Astrocyte (in vitro differentiated cells and primary cell): ENCODE results near the gene ERLIN1. TPM values are rescaled to one million over a fixed set of nuclear protein-coding genes. Genes with fewer than 3 reads are reported as not detected.

Experiments
- DNase-seq: peaks from one replicate; pipeline ENCODE4 v3.0.0-alpha.2; 2010; ENCODE audit warnings: low read depth
- FAIRE-seq: peaks from 2 replicates; lab custom pipeline; 2011; peaks lifted over from hg19 to GRCh38; lab: Jason Lieb, UNC
- H2AFZ ChIP-seq: 2 replicates; pipeline ENCODE4 v1.6.0; 2012; ENCODE audit warnings: low read depth, low read length, inconsistent platforms
- H3K27ac ChIP-seq: 2 replicates; pipeline ENCODE4 v1.5.1; 2011; ENCODE audit warnings: low read depth, low read length, inconsistent platforms
- H3K27me3 ChIP-seq: 2 replicates; pipeline ENCODE4 v1.6.0; 2011; ENCODE audit warnings: low read length, inconsistent platforms; ENCODE audit not compliant: insufficient read depth
- H3K36me3 ChIP-seq: 2 replicates; pipeline ENCODE4 v1.5.1; 2011; ENCODE audit warnings: low read length, inconsistent platforms; ENCODE audit not compliant: insufficient read depth
- H3K4me1 ChIP-seq: 2 replicates; pipeline ENCODE4 v1.5.1; 2011; ENCODE audit warnings: low read length, inconsistent platforms; ENCODE audit not compliant: insufficient read depth
- H3K4me2 ChIP-seq: 2 replicates; pipeline ENCODE4 v1.6.0; 2012; ENCODE audit warnings: low read length, inconsistent platforms
- H3K4me3 ChIP-seq: 2 replicates; pipeline ENCODE4 v1.5.1; 2011; ENCODE audit warnings: low read depth, mild to moderate bottlenecking, low read length, inconsistent platforms; ENCODE audit not compliant: insufficient read depth
- H3K79me2 ChIP-seq: 2 replicates; pipeline ENCODE4 v1.6.0; 2012; ENCODE audit warnings: mild to moderate bottlenecking, low read length, inconsistent platforms; ENCODE audit not compliant: insufficient read depth
- H3K9ac ChIP-seq: 2 replicates; pipeline ENCODE4 v1.6.0; 2012; ENCODE audit warnings: mild to moderate bottlenecking, low read length, inconsistent platforms
- H3K9me3 ChIP-seq: 2 replicates; pipeline ENCODE4 v1.5.1; 2012; ENCODE audit warnings: low read depth, mild to moderate bottlenecking, low read length, inconsistent platforms; ENCODE audit not compliant: insufficient read depth
- H4K20me1 ChIP-seq: 2 replicates; pipeline ENCODE4 v1.6.0; 2012; ENCODE audit warnings: low read length, inconsistent platforms; ENCODE audit not compliant: insufficient read depth
- H3K27ac Mint-ChIP-seq: one replicate; pipeline ENCODE4 v1.8.0; 2021; ENCODE audit warnings: mild to moderate bottlenecking, mixed read lengths; ENCODE audit not compliant: unreplicated experiment
- H3K27me3 Mint-ChIP-seq: one replicate; pipeline ENCODE4 v1.8.0; 2021; ENCODE audit warnings: low read depth, mixed read lengths; ENCODE audit not compliant: unreplicated experiment
- H3K36me3 Mint-ChIP-seq: one replicate; pipeline ENCODE4 v1.8.0; 2021; ENCODE audit warnings: low read depth, mixed read lengths; ENCODE audit not compliant: unreplicated experiment
- H3K4me1 Mint-ChIP-seq: one replicate; pipeline ENCODE4 v1.8.0; 2021; ENCODE audit warnings: low read depth, mixed read lengths; ENCODE audit not compliant: unreplicated experiment
- H3K4me3 Mint-ChIP-seq: one replicate; pipeline ENCODE4 v1.8.0; 2021; ENCODE audit warnings: mild to moderate bottlenecking, moderate library complexity, mixed read lengths; ENCODE audit not compliant: unreplicated experiment
- H3K9me3 Mint-ChIP-seq: one replicate; pipeline ENCODE4 v1.8.0; 2021; ENCODE audit warnings: mild to moderate bottlenecking, mixed read lengths; ENCODE audit not compliant: unreplicated experiment
- EZH2 ChIP-seq: IDR thresholded peaks from 2 replicates; pipeline ENCODE4 v1.6.1; 2012; ENCODE audit warnings: mild to moderate bottlenecking, low read length, inconsistent platforms; ENCODE audit not compliant: insufficient read depth
- total RNA-seq: library from RNA; stranded (reverse); gene quantifications from 2 replicates; pipeline ENCODE4 v1.2.1, GENCODE V29; 2021
- TF ChIP-seq, protein P1 (sequence below): IDR thresholded peaks from 2 replicates; pipeline ENCODE4 v1.5.1; 2011; ENCODE audit warnings: low read depth, mild to moderate bottlenecking, inconsistent platforms, low read length, moderate library complexity; ENCODE audit not compliant: insufficient read depth

ERLIN1 gene
- total RNA-seq, 1 donor from 2014 or later: 22.7 TPM

DNA sequence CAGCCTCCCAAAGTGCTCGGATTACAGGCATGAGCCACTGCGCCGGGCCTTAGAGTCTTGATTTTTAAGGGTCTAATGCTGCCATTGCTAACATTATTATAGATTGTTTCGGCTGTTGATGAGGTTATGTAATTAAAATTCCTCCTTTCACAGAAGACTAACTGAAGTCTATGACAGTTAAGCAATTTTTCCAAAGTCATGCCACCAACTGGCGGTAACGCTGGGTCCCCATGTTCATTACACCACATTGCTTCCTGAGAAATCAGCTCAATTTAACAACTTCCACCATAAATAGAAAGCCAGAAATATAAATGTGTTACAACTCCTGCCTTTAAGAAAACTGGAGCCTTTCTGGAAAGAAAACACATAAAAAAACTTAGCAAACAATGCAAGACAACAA is 3.5 kb downstream of the ERLIN1 start:
- H3K36me3 ChIP-seq: peaks cover 13% of the 10 kb centered on the region
- H3K4me1 Mint-ChIP-seq: peaks cover 12% of the 10 kb centered on the region
- no peak for TF ChIP-seq EZH2
- TF ChIP-seq, protein P1, sequence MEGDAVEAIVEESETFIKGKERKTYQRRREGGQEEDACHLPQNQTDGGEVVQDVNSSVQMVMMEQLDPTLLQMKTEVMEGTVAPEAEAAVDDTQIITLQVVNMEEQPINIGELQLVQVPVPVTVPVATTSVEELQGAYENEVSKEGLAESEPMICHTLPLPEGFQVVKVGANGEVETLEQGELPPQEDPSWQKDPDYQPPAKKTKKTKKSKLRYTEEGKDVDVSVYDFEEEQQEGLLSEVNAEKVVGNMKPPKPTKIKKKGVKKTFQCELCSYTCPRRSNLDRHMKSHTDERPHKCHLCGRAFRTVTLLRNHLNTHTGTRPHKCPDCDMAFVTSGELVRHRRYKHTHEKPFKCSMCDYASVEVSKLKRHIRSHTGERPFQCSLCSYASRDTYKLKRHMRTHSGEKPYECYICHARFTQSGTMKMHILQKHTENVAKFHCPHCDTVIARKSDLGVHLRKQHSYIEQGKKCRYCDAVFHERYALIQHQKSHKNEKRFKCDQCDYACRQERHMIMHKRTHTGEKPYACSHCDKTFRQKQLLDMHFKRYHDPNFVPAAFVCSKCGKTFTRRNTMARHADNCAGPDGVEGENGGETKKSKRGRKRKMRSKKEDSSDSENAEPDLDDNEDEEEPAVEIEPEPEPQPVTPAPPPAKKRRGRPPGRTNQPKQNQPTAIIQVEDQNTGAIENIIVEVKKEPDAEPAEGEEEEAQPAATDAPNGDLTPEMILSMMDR: no peak

DNA sequence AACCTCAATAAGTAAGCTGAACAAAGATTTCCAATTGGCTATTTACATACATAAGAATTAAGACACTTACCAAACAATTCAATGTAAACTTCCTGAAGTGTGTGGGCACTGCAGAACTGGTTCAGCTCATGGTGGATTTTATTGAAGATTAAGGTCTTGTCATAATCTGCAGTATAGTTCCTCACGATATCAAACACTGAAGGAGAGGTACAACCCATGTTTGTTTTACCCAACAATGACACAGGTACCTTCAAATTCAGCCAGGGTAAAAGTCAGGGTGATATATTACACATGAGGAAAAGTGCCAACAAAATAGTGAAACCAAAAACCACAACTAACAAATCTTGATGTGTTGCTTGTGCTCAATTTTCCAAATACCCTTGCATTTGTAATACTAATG is 10.0 kb downstream of the ERLIN1 start:
- H3K27me3 Mint-ChIP-seq: no peaks in the 10 kb centered on the region
- DNase-seq (no peak), FAIRE-seq (no peak)
- H3K4me3 Mint-ChIP-seq: no peak overlapping the region
- H3K27ac Mint-ChIP-seq: no peak overlapping the region
- TF ChIP-seq, protein P1: no peak
- TF ChIP-seq EZH2: no peak
- Histone ChIP-seq H3K9ac (no peak overlapping the region), H3K9me3 (no peaks in the 10 kb centered on the region), H2AFZ (no peak overlapping the region), H3K4me2 (no peak overlapping the region), H3K4me3 (no peak overlapping the region), H3K36me3 (peaks cover 33% of the 10 kb centered on the region), H3K4me1 (no peaks in the 10 kb centered on the region), H3K27me3 (no peaks in the 10 kb centered on the region), H3K27ac (no peak overlapping the region), H3K79me2 (no peaks in the 10 kb centered on the region), H4K20me1 (no peaks in the 10 kb centered on the region)
- peaks cover 18% of the 10 kb centered on the region for H3K36me3 Mint-ChIP-seq
- H3K9me3 Mint-ChIP-seq: no peaks in the 10 kb centered on the region
- no peaks in the 10 kb centered on the region for H3K4me1 Mint-ChIP-seq

More for the DNA sequence above, 3.5 kb downstream of the ERLIN1 start:
- no peaks in the 10 kb centered on the region for H3K9me3 Mint-ChIP-seq
- Histone ChIP-seq H3K4me1 (peaks cover 11% of the 10 kb centered on the region), H3K4me2 (no peak overlapping the region), H3K4me3 (no peak overlapping the region), H3K79me2 (peaks cover 35% of the 10 kb centered on the region), H2AFZ (no peak overlapping the region), H3K9me3 (no peaks in the 10 kb centered on the region), H3K27me3 (no peaks in the 10 kb centered on the region), H3K9ac (no peak overlapping the region), H4K20me1 (no peaks in the 10 kb centered on the region), H3K27ac (no peak overlapping the region)
- no peak overlapping the region for H3K27ac Mint-ChIP-seq
- H3K4me3 Mint-ChIP-seq: no peak overlapping the region
- no peaks in the 10 kb centered on the region for H3K27me3 Mint-ChIP-seq
- no peak for DNase-seq
- FAIRE-seq: no peak
- H3K36me3 Mint-ChIP-seq: peaks cover 5% of the 10 kb centered on the region
